Cardiac fibroblast (primary cell): Measurements from ENCODE around the gene HOXA7.

Experiments
- DNase-seq, 2 donors: peaks; one replicate each; pipeline versions ENCODE4 v3.0.0 to v3.0.0-alpha.2; 2010; ENCODE audit warnings: low read depth in 2 of 2
- H3K4me3 ChIP-seq, 2 donors: replicated peaks in 1 of 2; 1 replicate in 1 of 2; 2 replicates in 1 of 2; pipeline ENCODE4 v1.5.1; 2011; ENCODE audit warnings: low read depth in 2 of 2, low read length in 2 of 2, mild to moderate bottlenecking in 2 of 2, moderate library complexity in 1 of 2
- TF ChIP-seq, protein P1 (sequence below): IDR thresholded peaks from one replicate; pipeline ENCODE4 v1.5.1; 2011; ENCODE audit warnings: low read depth, mild to moderate bottlenecking, low read length, inconsistent platforms

HOXA7 gene

DNA sequence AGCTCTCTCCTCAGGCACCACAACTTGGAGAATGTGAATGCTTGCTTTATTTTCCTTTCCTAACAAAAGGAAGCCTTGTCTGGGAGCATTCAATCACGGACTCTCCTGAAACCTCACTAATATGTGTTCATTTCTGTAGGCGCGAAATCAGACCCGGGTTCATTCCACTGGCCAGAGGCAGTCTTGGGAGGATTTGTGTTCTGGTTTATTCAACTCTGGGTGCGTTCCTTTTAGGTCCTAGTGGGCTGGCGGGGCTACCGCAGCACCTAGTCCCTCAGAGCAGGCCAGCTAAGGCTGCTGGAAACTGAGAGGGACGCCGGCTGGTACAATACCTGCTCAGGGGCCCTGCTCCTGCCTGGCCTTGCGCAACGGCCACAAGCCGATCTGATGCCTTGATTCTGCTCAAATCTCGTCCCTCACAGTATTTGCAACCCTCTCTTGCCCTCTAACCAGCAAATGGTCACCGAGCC, 33.4 kb downstream of the HOXA7 start:
- TF ChIP-seq, protein P1, sequence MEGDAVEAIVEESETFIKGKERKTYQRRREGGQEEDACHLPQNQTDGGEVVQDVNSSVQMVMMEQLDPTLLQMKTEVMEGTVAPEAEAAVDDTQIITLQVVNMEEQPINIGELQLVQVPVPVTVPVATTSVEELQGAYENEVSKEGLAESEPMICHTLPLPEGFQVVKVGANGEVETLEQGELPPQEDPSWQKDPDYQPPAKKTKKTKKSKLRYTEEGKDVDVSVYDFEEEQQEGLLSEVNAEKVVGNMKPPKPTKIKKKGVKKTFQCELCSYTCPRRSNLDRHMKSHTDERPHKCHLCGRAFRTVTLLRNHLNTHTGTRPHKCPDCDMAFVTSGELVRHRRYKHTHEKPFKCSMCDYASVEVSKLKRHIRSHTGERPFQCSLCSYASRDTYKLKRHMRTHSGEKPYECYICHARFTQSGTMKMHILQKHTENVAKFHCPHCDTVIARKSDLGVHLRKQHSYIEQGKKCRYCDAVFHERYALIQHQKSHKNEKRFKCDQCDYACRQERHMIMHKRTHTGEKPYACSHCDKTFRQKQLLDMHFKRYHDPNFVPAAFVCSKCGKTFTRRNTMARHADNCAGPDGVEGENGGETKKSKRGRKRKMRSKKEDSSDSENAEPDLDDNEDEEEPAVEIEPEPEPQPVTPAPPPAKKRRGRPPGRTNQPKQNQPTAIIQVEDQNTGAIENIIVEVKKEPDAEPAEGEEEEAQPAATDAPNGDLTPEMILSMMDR, result no peak
- H3K4me3 ChIP-seq, result no peak overlapping the region
- DNase-seq, result no peak

DNA sequence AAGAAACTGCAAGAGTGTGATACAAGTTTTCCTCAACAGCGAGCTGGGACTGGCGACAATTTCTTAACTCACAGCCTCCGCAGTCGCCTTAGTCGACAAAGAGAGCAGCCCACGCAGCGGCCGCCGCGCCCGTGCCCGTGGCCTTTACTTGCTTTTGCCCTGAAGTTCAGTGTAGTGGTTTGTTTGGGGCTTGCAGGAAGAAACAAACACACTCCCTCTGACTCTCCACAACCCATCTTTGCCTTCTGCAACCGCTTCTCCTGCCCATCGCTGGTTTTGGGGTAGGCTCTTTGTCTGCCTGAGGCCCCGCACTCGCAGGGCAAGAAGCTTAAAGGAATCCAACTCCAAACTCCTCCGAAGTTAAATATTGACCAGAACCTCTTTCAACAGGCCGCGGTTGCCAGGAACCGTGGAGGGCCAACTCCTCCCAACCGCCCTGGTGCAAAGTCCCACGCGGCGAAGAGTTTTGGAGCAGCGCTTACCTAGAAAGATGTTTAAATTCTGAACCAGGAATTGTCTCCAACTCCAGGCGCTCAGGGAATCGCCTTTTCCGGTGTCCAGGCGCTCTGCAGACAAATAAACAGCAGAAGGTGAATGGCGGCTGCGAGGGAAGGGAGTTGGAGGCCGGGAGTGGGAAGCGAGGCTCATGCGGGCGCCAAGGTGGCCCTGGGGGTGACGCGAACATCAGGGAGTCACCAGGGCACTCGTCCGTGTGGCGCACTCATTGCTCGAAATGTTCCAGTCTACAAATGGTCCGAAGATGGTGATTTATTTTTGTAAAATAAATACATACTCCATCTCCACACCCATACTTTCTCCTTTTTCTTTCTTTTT, 34.2 kb downstream of the HOXA7 start:
- TF ChIP-seq, protein P1, result no peak
- no peak overlapping the region for H3K4me3 ChIP-seq
- DNase-seq, result no peak

DNA sequence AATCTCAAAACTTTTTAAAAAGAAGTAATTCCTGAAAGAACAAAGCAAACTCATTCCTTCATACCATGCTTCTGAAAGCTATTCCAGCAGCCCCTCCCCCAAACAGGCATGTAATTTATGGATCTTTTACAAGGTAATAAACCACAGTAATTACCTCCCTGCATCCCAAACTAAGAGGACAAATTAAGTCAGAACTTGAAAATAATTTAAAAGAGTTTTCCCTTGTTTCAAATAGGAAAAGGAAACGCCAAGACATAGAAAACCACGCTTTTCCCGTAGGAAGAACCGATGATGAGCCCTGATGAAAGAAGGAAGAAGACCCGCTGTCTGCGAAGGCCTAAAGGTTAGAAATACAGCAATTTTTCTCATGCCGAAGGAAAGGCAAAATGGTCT, 34.8 kb downstream of the HOXA7 start:
- H3K4me3 ChIP-seq, result no peak overlapping the region
- TF ChIP-seq, protein P1, result no peak
- no peak for DNase-seq

DNA sequence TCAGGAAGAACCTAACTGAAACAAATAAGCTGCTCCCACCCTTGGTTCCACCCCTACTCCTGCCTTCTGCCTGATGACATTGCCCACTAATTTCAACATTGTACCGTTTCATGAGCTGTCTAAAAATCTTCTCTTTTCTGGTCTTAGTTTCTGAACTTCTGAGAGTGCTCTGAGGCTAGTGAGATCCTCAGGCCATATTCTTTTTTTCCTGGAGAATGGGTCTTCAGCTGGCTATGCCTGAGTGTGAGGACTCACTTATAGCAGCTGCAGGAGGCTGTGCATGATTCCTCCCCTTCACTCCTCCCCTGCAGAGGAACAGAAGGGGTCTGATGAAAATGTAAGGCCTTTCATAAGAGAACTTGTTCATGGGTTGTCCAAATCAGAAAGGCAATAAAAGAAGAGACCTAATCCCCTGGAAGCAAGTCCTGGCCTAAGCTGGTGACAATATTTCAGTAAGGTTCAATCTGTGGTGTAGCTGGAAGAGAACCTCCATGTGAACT, 37.0 kb downstream of the HOXA7 start:
- no peak overlapping the region for H3K4me3 ChIP-seq
- TF ChIP-seq, protein P1, result no peak
- no peak for DNase-seq

DNA sequence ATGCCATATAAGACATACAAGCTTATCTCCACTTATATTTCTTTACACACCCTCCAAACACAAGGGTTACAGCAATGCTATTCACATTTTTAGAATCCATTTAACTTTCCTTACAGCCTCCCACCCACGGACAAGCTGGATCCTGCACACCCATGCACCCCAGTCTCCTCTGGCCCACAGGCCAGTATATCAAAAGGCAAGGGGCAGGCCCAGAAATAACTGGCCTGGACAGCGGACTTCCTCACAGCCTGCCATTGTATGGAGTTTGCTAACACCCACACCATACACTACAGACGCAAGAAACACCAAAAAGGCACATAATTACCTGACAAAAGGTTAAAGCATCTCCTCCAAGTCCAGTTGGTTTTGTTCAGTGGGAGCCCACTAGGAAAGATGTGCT, 37.9 kb downstream of the HOXA7 start:
- TF ChIP-seq, protein P1, result no peak
- no peak overlapping the region for H3K4me3 ChIP-seq
- no peak for DNase-seq

DNA sequence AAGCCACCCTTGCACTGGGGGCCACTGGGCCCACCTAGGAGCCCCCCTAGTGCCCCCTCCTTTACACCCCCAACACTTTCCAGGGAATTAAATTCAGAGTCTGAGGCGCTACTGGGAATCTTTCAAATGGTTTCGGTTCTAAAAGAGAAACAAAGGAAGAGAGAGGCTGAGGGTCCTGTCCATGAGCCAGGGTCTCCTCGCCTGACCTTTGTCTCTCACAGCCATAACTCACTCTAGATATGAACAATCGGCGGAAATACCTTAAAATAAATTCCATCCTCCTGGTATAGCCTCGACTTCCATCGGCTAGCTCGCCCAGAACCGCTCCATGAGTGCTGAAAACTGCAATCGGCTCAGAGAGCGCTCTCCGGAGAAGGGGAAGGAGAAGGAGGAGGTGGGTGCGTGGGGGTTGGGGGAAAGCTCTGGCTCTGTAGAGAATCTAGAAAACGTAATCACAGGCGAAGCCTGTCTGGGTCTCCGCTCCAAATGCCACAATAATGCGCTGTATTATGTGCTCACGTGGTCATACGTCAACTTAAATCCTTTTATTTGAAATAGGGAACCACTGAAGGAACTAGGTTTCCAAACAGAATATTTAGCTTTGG, 38.5 kb downstream of the HOXA7 start:
- no peak overlapping the region for H3K4me3 ChIP-seq
- no peak for DNase-seq
- TF ChIP-seq, protein P1, result no peak
